Cortex of kidney (tissue), 1 donor: ENCODE measurements around the gene SH3BP5L.

Experiments used
- DNase-seq: peaks from one replicate; lab custom pipeline; 2025; lab: John Stamatoyannopoulos, UW

SH3BP5L gene

GRCh38 chr1:248825573-248825908 is 174 bp downstream of the SH3BP5L start:
- DNase-seq: no peak

GRCh38 chr1:248825136-248825535 is 579 bp downstream of the SH3BP5L start:
- no peak for DNase-seq

- DNase-seq: no peak
These were observed 1.0 kb downstream of the SH3BP5L start for GRCh38 chr1:248824701-248825100.

DNA sequence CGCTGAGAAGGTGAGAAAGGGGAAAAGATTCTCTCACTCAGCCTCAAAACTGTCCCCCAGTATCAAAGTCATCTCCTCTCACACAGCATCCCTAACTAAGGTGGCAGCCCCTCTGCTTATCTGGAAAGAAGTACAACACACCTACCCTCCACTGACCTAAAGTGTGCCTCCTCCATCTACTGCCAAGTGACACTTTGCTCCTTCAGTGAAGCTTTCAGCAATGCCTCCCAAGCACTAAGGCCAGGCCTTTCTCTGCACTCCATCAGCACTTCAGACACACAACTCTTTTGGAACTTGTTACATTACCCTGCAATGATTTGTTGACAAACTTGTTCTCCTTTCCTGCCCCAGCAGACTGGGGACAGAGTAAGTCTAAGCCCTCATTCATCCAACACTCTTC is 1.4 kb downstream of the SH3BP5L start:
- no peak for DNase-seq

- DNase-seq: no peak
These were observed 2.2 kb downstream of the SH3BP5L start for GRCh38 chr1:248823517-248824001.

GRCh38 chr1:248822148-248823032 is 3.3 kb downstream of the SH3BP5L start:
- DNase-seq: no peak

DNA sequence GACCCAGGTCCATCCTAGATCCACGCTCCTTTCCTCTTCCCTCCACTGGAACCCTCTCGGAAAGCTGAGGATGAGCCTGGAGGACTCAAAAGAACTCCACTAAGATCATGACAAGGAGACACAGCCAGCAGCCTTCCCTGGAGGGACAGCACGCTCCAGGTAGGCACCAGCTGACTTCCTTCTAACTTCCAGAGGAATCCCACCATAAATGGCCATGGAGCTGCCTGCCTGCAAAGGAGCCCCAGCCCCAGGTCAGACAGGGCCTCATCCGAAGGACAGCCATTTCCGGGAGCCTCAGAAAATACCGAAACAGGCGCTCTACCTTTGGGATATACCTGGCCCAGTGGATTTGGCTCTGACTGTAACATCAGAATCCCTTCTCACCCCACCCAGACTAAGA is 4.1 kb downstream of the SH3BP5L start:
- no peak for DNase-seq

DNA sequence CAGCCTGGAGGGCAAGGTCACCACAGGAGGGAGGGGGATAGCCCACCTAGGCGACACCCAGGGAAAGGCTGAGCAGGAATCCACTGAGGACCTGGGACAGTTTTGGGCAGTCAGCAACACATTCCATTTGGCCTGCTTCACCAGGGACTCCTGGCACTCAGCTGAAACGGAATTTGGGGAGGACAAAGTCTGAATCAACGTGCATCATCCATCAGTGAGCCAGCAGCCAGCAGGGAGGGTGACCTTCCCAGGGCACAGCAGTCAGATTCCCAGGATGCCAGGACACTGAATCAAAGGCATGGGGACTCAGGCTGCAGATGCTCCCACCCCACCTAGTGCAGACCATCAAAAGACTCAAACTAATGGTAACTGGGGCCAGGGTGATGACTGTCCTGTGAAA is 4.6 kb downstream of the SH3BP5L start:
- DNase-seq: no peak

DNA sequence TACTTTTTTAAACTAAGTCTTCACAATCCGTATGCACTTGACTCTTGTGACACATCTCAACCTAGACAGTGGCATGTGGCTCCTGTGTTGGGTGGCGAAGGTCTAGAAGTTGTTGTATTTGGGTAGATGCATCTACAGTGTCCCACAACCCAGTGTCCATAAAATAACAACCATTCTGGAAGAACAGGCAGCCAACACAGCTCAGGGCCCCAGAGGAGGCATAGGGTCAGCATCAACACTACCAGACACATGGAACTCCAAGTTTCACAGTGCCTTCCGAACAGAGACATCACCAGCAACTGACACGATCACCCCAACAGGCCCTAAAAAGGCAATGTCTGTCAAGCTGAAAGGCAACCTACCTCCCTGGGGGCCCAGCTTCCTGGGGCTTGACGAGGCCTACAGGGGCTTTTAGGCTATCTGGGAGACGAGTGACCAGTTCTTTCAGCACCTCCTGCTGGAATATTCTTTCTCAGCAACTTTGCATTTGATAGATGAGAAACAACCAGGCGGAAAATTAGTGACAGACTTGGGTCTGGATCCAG is 5.6 kb downstream of the SH3BP5L start:
- no peak for DNase-seq

DNA sequence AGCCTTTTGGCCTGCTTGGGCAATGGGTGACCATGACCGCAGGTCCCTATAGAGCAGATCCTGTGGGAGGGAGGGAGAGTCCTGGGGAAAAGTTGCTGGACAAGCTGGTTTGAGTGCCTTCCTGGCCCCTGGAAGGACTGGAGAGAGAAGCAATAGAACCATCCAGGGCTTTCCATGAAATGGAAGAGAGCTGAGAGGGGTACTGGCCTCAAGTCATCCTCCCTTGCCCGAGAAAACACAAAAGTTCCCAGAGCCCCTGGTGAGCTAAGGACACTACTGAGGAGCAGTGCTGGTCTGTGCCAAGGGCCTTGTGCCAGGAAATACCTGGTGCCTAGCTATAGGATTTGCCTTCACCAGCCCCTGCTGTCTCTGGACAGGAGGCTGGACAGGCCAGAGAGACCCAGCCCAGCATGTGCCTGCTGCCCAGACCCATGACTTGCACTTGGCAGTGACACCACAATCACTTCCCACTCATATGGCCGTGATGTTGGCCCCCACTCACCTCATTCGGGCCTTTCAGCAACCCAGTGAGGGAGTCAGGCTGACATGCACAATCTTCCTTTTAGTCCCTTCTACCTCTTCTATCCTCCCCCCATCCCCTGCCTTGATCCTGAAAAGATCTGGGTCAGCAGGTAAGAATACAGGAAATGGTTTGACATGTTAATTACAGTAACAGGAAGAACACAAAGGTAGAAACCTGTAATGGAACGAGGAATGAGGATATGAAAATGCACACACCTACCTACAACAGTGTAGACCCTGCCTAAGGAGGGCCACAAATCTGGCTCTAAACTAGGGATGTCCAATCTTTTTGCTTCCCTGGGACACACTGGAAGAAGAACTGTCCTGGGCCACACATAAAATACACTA is 7.0 kb downstream of the SH3BP5L start:
- DNase-seq: no peak

DNA sequence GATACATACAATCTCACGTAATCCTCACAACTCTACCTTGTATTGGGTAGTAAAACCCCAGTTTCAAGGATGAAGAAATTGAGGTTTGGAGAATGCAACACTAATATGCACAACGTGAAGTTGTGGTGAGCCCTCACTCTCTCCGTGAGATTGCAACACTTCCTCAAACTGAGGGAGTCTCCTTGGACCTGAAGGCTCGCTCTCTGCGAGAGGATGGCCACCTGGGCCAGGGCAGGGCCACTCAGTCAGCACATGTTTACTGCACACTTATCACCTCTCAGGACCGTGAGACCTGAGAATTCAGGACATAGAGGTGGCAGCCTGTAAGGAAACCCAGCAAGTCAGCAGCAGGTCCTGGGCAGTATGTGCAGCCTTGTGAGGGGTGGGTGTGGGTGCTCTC is 8.7 kb downstream of the SH3BP5L start:
- DNase-seq: no peak

DNA sequence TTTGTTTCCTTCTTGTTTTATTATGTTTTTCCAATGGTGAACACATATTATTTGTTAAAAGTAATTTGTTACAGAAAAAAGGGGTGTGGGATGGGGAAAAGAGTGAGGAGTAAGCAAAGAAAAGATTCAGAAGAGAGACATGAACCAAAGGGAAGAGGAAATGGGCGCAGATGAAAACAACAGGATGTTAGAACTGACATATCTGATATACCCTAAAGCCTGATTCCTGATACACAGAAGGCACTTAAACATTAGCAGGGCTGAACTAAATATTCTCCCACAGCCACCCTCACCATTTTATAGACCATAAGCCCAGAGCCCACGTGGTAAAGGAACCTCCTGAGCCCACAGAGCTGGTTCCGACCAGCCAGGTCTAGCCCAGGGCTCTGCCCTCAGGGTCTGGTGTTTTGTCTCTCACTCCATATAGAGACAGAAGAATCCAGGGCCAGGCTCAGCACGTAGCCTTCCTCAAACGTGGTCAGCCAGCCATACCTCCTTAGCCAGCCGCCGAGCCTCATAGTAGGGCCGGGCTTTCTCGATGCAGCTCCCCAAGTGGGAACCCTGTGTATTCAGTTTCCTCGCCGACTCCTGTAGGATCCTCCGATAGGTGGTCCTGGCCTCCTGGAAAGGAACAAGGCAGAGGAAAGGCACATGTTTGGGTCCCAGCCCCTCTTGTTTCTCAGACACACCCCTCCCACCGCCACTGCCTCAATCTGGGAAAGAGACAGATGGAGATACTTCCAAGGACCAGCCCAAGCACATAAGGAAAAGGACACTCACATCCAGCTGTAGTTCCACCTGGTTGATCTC is 9.5 kb downstream of the SH3BP5L start:
- DNase-seq: no peak

DNA sequence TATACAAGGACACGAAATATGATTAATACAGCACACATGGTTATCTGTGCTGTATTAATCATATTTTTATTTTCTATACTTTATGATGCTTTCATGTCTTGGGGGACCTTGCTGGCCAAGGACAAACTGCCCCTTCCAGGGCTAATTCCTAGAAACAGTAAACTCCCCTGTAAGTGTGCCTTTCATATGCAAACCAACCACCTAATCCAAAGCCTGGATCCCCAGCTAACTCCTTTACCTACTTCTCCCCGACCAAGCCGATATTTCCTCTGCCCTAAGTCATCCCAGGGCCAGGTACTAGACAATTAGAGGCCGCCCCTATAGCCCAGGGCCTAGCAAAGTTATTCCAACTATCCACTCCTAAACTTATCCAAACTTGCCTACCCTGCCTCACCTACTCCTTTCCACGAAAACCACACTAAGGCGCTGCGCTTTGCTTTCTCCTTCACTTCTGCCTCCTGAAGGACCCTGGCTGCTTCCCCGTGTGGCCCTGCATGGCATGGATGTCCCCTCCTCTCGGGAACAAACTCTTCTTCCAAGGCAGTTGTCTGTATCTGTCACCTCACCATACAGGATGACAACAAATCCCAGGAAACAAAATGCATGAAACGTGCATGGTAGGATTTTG is 10.2 kb downstream of the SH3BP5L start:
- no peak for DNase-seq

- no peak for DNase-seq
These were observed 11.4 kb downstream of the SH3BP5L start for GRCh38 chr1:248814351-248814750.

DNA sequence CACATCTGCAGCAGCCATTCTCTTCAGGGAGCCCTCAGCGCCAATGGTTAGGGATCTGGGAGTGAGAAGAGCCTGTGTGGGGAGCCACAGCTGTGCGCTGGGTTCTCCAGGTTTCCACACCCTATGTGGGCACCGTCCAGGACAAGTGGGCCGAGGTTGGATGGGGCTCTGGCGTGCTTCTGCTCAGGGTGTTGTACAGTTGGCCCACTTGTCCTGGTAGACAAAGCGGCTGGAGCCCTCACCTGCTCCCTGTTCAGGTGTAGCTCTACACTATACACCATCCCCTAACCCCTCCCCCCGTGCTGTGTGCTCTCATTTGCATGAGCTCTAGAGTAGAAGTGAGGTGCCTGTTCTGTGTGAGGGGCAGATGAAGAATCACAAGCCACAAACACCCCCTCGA is 12.2 kb downstream of the SH3BP5L start:
- no peak for DNase-seq

GRCh38 chr1:248812736-248813425 is 12.8 kb downstream of the SH3BP5L start:
- DNase-seq: no peak

DNA sequence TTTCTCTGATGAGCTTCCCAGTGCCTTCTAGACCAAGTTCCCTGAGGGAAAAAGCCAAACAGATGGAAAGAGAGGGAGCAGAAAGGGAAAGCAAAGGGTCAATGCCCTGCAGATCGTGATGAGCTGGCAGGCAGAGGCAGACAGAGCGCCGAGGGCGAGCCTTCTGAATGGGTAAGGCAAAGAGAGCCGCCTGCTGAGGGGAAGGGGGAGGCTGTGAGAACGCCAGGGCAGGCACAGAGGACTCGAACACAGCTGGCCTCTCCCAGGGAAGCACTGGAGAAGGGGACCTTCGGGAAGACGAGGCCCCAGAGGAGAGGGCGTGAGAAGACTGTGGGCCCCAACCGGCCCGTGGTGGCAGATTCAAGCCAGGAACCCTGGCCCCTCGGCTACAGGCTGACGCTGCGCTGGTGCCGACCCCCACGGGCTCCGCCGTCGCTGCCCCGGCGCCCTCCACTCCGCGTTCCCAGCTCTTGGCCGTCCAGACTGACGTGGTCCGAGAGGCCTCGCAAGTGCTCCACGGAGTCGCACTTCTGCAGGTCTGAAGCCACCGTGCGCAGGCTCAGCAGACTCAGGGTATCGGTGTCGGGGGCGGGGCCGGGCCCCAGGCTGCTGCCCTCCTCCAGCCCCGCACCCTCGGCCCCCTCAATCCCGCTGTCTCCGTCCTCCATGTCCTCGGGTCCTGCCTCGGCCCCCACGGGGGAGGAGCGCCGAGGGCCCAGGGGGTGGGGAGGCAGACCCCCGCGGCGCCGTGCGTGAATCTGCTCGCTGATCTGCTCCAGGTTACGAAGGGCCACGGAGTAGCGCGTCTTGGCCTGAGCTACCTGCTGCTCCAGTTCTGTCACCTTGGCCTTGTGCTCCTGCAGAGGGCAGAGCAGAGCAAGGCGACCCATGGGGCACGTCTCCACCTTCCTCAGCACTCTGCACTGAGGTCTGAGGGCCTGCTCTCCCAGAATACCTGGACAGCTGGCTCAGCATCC is 13.9 kb downstream of the SH3BP5L start:
- DNase-seq: no peak

DNA sequence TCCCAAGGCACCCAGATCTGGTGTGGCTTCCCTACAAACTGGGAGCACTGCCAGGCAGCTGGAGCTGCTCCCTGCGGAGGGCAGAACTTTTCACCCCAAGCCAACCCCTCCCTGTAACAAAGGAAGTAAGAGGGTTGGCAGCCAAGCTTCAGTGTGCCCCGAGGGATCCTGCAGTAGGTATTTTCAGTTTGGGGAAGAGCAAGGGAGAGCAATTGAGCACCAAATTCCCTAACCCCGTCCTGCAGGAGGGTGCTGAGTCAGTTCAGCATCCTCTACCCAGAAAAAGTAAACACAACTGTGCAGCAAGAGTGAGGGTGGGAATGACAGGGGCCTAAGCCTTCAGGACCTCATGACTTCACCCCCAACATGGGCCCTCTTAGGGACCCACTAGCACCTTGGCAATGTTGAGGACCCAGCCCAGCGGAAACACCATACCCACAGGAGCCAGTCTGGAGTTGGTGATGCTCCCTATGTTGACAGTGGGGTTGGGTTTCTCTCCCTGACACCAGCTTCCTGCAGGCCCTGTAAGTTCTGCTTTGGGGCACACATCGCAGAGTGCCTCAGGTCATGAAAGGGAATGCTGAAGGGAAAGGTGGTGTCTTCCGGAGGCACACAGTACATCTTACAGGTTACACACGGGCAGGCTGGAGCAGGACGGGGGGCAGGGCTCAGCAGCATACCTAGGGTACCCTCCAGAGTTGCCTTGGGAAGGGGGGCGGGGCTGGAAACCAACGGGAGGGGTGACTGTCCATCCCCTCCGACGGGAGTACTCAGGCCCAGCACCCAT is 14.8 kb downstream of the SH3BP5L start:
- no peak for DNase-seq
